ENCODE data around the gene CEP57.

- TF ChIP-seq, protein P1, sequence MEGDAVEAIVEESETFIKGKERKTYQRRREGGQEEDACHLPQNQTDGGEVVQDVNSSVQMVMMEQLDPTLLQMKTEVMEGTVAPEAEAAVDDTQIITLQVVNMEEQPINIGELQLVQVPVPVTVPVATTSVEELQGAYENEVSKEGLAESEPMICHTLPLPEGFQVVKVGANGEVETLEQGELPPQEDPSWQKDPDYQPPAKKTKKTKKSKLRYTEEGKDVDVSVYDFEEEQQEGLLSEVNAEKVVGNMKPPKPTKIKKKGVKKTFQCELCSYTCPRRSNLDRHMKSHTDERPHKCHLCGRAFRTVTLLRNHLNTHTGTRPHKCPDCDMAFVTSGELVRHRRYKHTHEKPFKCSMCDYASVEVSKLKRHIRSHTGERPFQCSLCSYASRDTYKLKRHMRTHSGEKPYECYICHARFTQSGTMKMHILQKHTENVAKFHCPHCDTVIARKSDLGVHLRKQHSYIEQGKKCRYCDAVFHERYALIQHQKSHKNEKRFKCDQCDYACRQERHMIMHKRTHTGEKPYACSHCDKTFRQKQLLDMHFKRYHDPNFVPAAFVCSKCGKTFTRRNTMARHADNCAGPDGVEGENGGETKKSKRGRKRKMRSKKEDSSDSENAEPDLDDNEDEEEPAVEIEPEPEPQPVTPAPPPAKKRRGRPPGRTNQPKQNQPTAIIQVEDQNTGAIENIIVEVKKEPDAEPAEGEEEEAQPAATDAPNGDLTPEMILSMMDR (IDR thresholded peaks at IDR 0.05 in 4 of 5, conservative IDR thresholded peaks at IDR 0.05 in 1 of 5): no peak
- TF ChIP-seq POLR2A (IDR thresholded peaks at IDR 0.05): no peak
These were observed 1.9 kb downstream of the CEP57 start for GRCh38 chr11:95792200-95792599.
